Naive thymus-derived CD4-positive, alpha-beta T cell (primary cell): ENCODE measurements around the gene STIP1. TPM values are rescaled to one million over a fixed set of nuclear protein-coding genes. Genes with fewer than 3 reads are reported as not detected.

Source experiments
- ATAC-seq: fragments of 150-1000 bp; cut with Tn5 transposase; 2 replicates; pipeline ENCODE4 v1.10.0; 2021; ENCODE audit warnings: mild to moderate bottlenecking, moderate library complexity
- CTCF ChIA-PET: fragments of 350-600 bp; sonication (Branson Sonifier 250); formaldehyde crosslinking; loops from one replicate; lab custom pipeline; 2021; ENCODE audit warnings: antibody characterized with exemption; lab: Charles Lee
- POLR2A ChIA-PET: fragments of 350-600 bp; sonication (Branson Sonifier 250); formaldehyde crosslinking; loops from one replicate; lab custom pipeline; 2021; ENCODE audit warnings: antibody characterized with exemption, inconsistent platforms; lab: Charles Lee
- DNase-seq, 9 donors: peaks; one replicate each; pipeline versions ENCODE4 v3.0.0 to v3.0.0-alpha.2; 2020 to 2022; ENCODE audit warnings: mixed read lengths in 1 of 9
- H3K27ac ChIP-seq: one replicate; pipeline ENCODE4 v1.7.0; 2013; ENCODE audit warnings: mild to moderate bottlenecking, low read depth, low read length, moderate library complexity
- H3K27me3 ChIP-seq, 2 donors: one replicate each; pipeline ENCODE4 v1.7.0; 2013; ENCODE audit warnings: low read length in 2 of 2, mild to moderate bottlenecking in 2 of 2, moderate library complexity in 2 of 2; ENCODE audit not compliant: control insufficient read depth in 2 of 2, insufficient read depth in 2 of 2
- H3K36me3 ChIP-seq, 3 experiments: 1 replicate in 2 of 3; 2 replicates in 1 of 3; pipeline ENCODE4 v1.7.0; 2013; ENCODE audit warnings: low read length in 3 of 3, mild to moderate bottlenecking in 3 of 3, moderate library complexity in 1 of 3; ENCODE audit not compliant: insufficient read depth in 3 of 3, control insufficient read depth in 2 of 3
- H3K4me1 ChIP-seq, 2 donors: one replicate each; pipeline ENCODE4 v1.7.0; 2013; ENCODE audit warnings: low read length in 2 of 2, mild to moderate bottlenecking in 2 of 2, moderate library complexity in 1 of 2; ENCODE audit not compliant: control insufficient read depth in 2 of 2, insufficient read depth in 2 of 2
- H3K4me3 ChIP-seq: 2 replicates; pipeline ENCODE4 v1.7.0; 2013; ENCODE audit warnings: mild to moderate bottlenecking, low read length
- H3K9me3 ChIP-seq, 3 experiments: 1 replicate in 2 of 3; 2 replicates in 1 of 3; pipeline ENCODE4 v1.7.0; 2013; ENCODE audit warnings: low read length in 3 of 3; ENCODE audit not compliant: control insufficient read depth in 2 of 3
- H3K27ac Mint-ChIP-seq, 9 donors: one replicate each; pipeline ENCODE4 v1.8.0; 2020 to 2022; ENCODE audit warnings: mixed read lengths in 9 of 9, mild to moderate bottlenecking in 8 of 9, moderate library complexity in 5 of 9, inconsistent platforms in 2 of 9
- H3K27me3 Mint-ChIP-seq, 5 donors: one replicate each; pipeline ENCODE4 v1.8.0; 2021 to 2022; ENCODE audit warnings: mixed read lengths in 5 of 5, mild to moderate bottlenecking in 1 of 5
- H3K36me3 Mint-ChIP-seq, 5 donors: one replicate each; pipeline ENCODE4 v1.8.0; 2020 to 2022; ENCODE audit warnings: mixed read lengths in 5 of 5, mild to moderate bottlenecking in 3 of 5, inconsistent platforms in 1 of 5
- H3K4me1 Mint-ChIP-seq, 7 donors: one replicate each; pipeline ENCODE4 v1.8.0; 2020 to 2022; ENCODE audit warnings: mixed read lengths in 7 of 7, mild to moderate bottlenecking in 3 of 7, inconsistent platforms in 1 of 7
- H3K4me3 Mint-ChIP-seq, 10 donors: one replicate each; pipeline ENCODE4 v1.8.0; 2020 to 2022; ENCODE audit warnings: mild to moderate bottlenecking in 10 of 10, mixed read lengths in 10 of 10, moderate library complexity in 6 of 10, inconsistent platforms in 2 of 10
- H3K9me3 Mint-ChIP-seq, 11 donors: one replicate each; pipeline ENCODE4 v1.8.0; 2020 to 2022; ENCODE audit warnings: mixed read lengths in 11 of 11, mild to moderate bottlenecking in 4 of 11, inconsistent platforms in 1 of 11, moderate library complexity in 1 of 11
- intact Hi-C, 2 donors: fragments of 100-400 bp; cut with micrococcal nuclease; formaldehyde crosslinking; loops; one replicate each; pipeline ENCODE4 v1.15.1; 2023
- polyA plus RNA-seq, 2 donors: library from polyadenylated mRNA; unstranded; fragments of 300-500 nt; fragmentation: Illumina TruSeq; gene quantifications; one replicate each; pipeline ENCODE4 v1.2.3, GENCODE V29; 2021
- total RNA-seq, 6 experiments: library from RNA in 5 of 6; stranded (reverse) in 5 of 6; gene quantifications; 1 replicate in 5 of 6; 2 replicates in 1 of 6; pipeline ENCODE4 v1.2.3 and lab custom pipeline; 2021 to 2026

Gene STIP1
- total and polyA plus RNA-seq, 7 experiments from 2014 or later, result 45.1 to 243 (median 88.8) TPM

DNA sequence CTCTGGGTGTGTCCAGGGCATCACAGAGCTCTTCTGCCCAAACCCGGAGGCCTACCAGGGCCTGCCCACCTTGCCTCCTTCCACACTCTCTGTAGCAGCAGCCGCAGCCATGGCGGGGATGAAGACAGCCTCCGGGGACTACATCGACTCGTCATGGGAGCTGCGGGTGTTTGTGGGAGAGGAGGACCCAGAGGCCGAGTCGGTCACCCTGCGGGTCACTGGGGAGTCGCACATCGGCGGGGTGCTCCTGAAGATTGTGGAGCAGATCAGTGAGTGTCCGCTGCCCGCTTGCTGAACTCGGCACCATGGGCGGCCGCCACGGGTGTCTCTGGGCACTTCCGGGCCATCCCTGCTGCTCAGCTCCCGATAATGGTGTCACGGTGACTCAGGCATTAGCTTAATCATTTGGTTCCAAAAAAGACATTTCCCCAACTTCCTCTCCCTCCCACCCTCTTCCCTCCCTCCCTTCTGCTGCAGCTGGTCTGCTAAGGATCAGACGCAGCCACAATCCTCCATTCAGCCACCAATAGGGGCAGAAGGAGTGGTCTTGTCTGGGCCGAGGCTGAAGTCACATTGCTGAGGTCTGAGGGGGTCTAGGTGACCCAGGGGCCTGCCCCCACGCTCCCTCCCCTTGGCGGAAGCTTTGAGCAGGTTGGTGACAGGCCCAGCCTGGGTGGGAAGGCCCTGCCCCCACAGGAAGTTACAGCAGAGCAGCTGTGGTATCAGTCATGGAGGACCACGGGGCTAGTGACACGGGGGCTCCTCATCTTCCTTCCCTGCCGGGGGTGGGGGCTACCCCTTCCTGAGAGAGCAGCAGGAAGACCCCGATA lies 21.5 kb downstream of the STIP1 start:
- Histone ChIP-seq H3K27me3 (no peaks in the 10 kb centered on the region), H3K27ac (peak overlapping the region; percentile 88), H3K4me1 (peaks cover 28 to 32% of the 10 kb centered on the region in 2 donors), H3K9me3 (no peaks in the 10 kb centered on the region), H3K4me3 (peak overlapping the region; percentile 99), H3K36me3 (peaks cover 0 to 67% (median 8%) of the 10 kb centered on the region in 3 experiments)
- Mint-ChIP-seq H3K4me3 (peak overlapping the region; percentile 89 to 96 (median 94)), H3K9me3 (no peaks in the 10 kb centered on the region), H3K27ac (peak overlapping the region; percentile 86 to 95 (median 92)), H3K4me1 (peaks cover 31 to 57% (median 45%) of the 10 kb centered on the region in 7 donors), H3K27me3 (no peaks in the 10 kb centered on the region), H3K36me3 (peaks cover 0 to 42% (median 20%) of the 10 kb centered on the region in 5 donors)
- DNase-seq, result peak in 8 of 9 donors; percentile 67 to 78 (median 74)
- intact Hi-C loops, result loop anchor here (1.0 to 5.0 kb wide), 5 partner anchors 19 to 150 kb away; partner anchors contain the start of genes ESRRA (in 1 of the 2), FKBP2 (in 1 of the 2), GPR137 (in 1 of the 2) and NUDT22 (in 1 of the 2)
- ChIA-PET CTCF (interaction anchor here (0.6 to 7.4 kb wide), 11 partner anchors 10 to 1567 kb away, joined by 3 to 165 read pairs (median 30); partner anchors contain the start of genes CATSPERZ, ESRRA, FKBP2 and NUDT22), POLR2A (interaction anchor here (0.6 to 11.2 kb wide), 20 partner anchors 10 to 1293 kb away, joined by 3 to 220 read pairs (median 10); partner anchors contain the start of genes BAD, CATSPERZ, CCDC88B and DNAJC4)
- peak; percentile 79 for ATAC-seq

DNA sequence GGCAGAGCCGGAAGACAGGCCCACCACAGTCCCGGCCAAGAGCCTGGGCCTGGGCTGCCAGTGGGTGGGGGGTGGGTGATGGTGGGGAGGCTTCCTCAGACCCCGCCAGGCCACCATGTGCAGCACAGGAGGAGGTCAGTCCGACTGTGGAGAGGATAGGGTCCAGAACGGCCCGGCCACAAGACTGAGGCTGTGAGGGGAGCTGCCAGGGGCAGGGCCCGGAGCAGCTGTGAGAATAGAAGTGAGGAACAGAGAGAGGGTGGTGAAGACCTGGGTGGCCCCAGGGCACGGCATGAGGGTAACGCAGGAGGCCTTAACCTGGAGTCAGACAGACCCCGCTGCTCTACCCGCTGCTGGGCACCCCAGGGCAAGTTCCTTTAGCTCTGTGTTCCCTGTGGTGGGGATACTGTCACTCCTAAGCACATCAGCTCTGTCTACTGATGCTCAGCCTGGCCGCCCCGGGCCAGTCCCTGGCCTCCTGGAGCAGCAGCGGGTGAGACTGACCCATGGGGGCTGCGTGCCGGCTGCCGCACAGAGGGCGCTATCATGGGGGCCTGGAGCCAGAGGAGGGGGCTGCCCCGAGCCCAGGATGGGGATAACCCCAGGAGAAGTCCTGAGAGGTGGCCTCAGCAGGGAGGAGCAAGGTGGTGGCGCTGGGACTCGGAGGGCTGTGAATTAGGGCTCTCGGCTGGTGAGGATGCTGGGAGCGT lies 22.3 kb downstream of the STIP1 start:
- H3K4me3 ChIP-seq, result peak overlapping the region; percentile 99
- no peak for ATAC-seq
- peaks cover 0 to 40% (median 18%) of the 10 kb centered on the region in 5 donors for H3K36me3 Mint-ChIP-seq
- POLR2A ChIA-PET, result interaction anchor here (0.6 to 11.2 kb wide), 15 partner anchors 13 to 1292 kb away, joined by 3 to 220 read pairs (median 41); partner anchors contain the start of genes BAD, CATSPERZ, CCDC88B and DNAJC4
- H3K27ac Mint-ChIP-seq, result peak overlapping the region; percentile 86 to 95 (median 92)
- DNase-seq, result no peak
- peaks cover 31 to 59% (median 48%) of the 10 kb centered on the region in 7 donors for H3K4me1 Mint-ChIP-seq
- peaks cover 28 to 32% of the 10 kb centered on the region in 2 donors for H3K4me1 ChIP-seq
- no peaks in the 10 kb centered on the region for H3K27me3 Mint-ChIP-seq
- no peaks in the 10 kb centered on the region for H3K9me3 Mint-ChIP-seq
- no peaks in the 10 kb centered on the region for H3K9me3 ChIP-seq
- peak overlapping the region; percentile 89 to 96 (median 94) for H3K4me3 Mint-ChIP-seq
- H3K27me3 ChIP-seq, result no peaks in the 10 kb centered on the region
- intact Hi-C loops, result loop anchor here (5.0 kb wide), 2 partner anchors 79 to 149 kb away; partner anchors contain the start of genes GPR137 (in 1 of the 2) and RPS6KA4 (in 1 of the 2)
- peaks cover 0 to 61% (median 7%) of the 10 kb centered on the region in 3 experiments for H3K36me3 ChIP-seq
- CTCF ChIA-PET, result interaction anchor here (3.7 to 7.4 kb wide), 5 partner anchors 9 to 95 kb away, joined by 25 to 165 read pairs (median 66); partner anchors contain the start of genes CATSPERZ, ESRRA, NUDT22 and PLCB3
- H3K27ac ChIP-seq, result peak overlapping the region; percentile 88

- POLR2A ChIA-PET, result interaction anchor here (1.4 to 11.2 kb wide), 8 partner anchors 12 to 570 kb away, joined by 3 to 220 read pairs (median 56); partner anchors contain the start of genes CATSPERZ, DNAJC4, ESRRA and NUDT22
- intact Hi-C loops, result loop anchor here (5.0 kb wide), 2 partner anchors 78 to 148 kb away; partner anchors contain the start of genes GPR137 (in 1 of the 2) and RPS6KA4 (in 1 of the 2)
- H3K27me3 ChIP-seq, result no peaks in the 10 kb centered on the region
- Mint-ChIP-seq H3K27ac (peak overlapping the region in 8 of 9 donors; percentile 59 to 95 (median 88)), H3K27me3 (no peaks in the 10 kb centered on the region), H3K9me3 (no peaks in the 10 kb centered on the region), H3K4me1 (peaks cover 32 to 53% (median 46%) of the 10 kb centered on the region in 7 donors), H3K36me3 (peaks cover 0 to 36% (median 15%) of the 10 kb centered on the region in 5 donors), H3K4me3 (peak overlapping the region; percentile 27 to 96 (median 66))
- H3K4me1 ChIP-seq, result peaks cover 28 to 30% of the 10 kb centered on the region in 2 donors
- ATAC-seq (no peak), DNase-seq (no peak)
- no peak overlapping the region for H3K4me3 ChIP-seq
- CTCF ChIA-PET, result interaction anchor here (3.7 to 7.4 kb wide), 2 partner anchors 9 to 16 kb away, joined by 25 to 66 read pairs; partner anchors contain the start of genes NUDT22 and TRPT1
- H3K9me3 ChIP-seq, result no peaks in the 10 kb centered on the region
- peaks cover 0 to 59% (median 0%) of the 10 kb centered on the region in 3 experiments for H3K36me3 ChIP-seq
- peak overlapping the region; percentile 88 for H3K27ac ChIP-seq
Measured at GRCh38 chr11:64208796-64209562, 23.0 kb downstream of the STIP1 start.

DNA sequence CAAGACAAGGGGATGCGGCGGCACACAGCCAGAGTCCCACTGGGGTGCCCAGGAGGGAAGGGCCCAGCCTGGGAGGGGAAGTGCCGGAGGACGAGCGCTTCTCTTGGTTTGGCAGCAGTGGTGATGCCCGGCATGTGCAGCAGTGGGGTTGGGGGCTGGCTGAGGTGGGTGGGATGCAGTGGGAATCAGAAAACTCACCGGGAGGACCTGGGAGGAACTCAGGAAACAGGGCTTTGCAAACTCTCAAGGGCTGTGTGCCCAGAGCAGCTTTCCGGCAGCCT lies 23.5 kb downstream of the STIP1 start:
- no peaks in the 10 kb centered on the region for H3K27me3 ChIP-seq
- DNase-seq (no peak), ATAC-seq (no peak)
- H3K4me1 Mint-ChIP-seq, result peaks cover 28 to 48% (median 41%) of the 10 kb centered on the region in 7 donors
- POLR2A ChIA-PET, result interaction anchor here (1.1 to 11.2 kb wide), 3 partner anchors 11 to 26 kb away, joined by 3 to 220 read pairs (median 6); partner anchors contain the start of genes DNAJC4, NUDT22 and TRPT1
- H3K27ac ChIP-seq, result peak overlapping the region; percentile 88
- intact Hi-C loops, result loop anchor here (5.0 kb wide), 2 partner anchors 78 to 148 kb away; partner anchors contain the start of genes GPR137 (in 1 of the 2) and RPS6KA4 (in 1 of the 2)
- H3K36me3 Mint-ChIP-seq, result peaks cover 0 to 31% (median 11%) of the 10 kb centered on the region in 5 donors
- H3K27me3 Mint-ChIP-seq, result no peaks in the 10 kb centered on the region
- no peaks in the 10 kb centered on the region for H3K9me3 Mint-ChIP-seq
- H3K4me3 ChIP-seq, result no peak overlapping the region
- peaks cover 0 to 60% (median 0%) of the 10 kb centered on the region in 3 experiments for H3K36me3 ChIP-seq
- CTCF ChIA-PET, result interaction anchor here (7.4 kb wide), 1 partner anchor 15 kb away, joined by 66 read pairs; the partner anchor contains the start of genes NUDT22 and TRPT1
- no peaks in the 10 kb centered on the region for H3K9me3 ChIP-seq
- peak overlapping the region in 2 of 10 donors; percentile 6 to 51 for H3K4me3 Mint-ChIP-seq
- H3K4me1 ChIP-seq, result peaks cover 25 to 26% of the 10 kb centered on the region in 2 donors
- H3K27ac Mint-ChIP-seq, result peak overlapping the region in 7 of 9 donors; percentile 11 to 95 (median 86)

- ATAC-seq, result no peak
- peaks cover 24 to 45% (median 40%) of the 10 kb centered on the region in 7 donors for H3K4me1 Mint-ChIP-seq
- POLR2A ChIA-PET, result interaction anchor here (1.1 to 11.2 kb wide), 5 partner anchors 10 to 25 kb away, joined by 3 to 220 read pairs (median 5); partner anchors contain the start of genes DNAJC4, NUDT22 and TRPT1
Measured at GRCh38 chr11:64210301-64211020, 24.5 kb downstream of the STIP1 start.

More at GRCh38 chr11:64210301-64211020, 24.5 kb downstream of the STIP1 start:
- peak overlapping the region in 5 of 9 donors; percentile 28 to 94 (median 48) for H3K27ac Mint-ChIP-seq
- CTCF ChIA-PET, result no interaction called here
- no peaks in the 10 kb centered on the region for H3K27me3 Mint-ChIP-seq
- H3K36me3 ChIP-seq, result peaks cover 0 to 69% (median 0%) of the 10 kb centered on the region in 3 experiments
- H3K4me1 ChIP-seq, result peaks cover 20 to 21% of the 10 kb centered on the region in 2 donors
- peaks cover 0 to 33% (median 12%) of the 10 kb centered on the region in 5 donors for H3K36me3 Mint-ChIP-seq
- no peak for DNase-seq
- H3K27ac ChIP-seq, result peak overlapping the region; percentile 9
- H3K4me3 Mint-ChIP-seq, result no peak overlapping the region
- no peaks in the 10 kb centered on the region for H3K9me3 ChIP-seq
- H3K27me3 ChIP-seq, result no peaks in the 10 kb centered on the region
- no peaks in the 10 kb centered on the region for H3K9me3 Mint-ChIP-seq
- no peak overlapping the region for H3K4me3 ChIP-seq
- intact Hi-C loops, result no loop called here
